Activated T-cell treated with anti-CD3 and anti-CD28 coated beads, Interleukin-2, amount 50 U/mL, for 1 hour (primary cell): ENCODE measurements around the gene TM2D3.

Experiments
- DNase-seq: peaks from one replicate; pipeline ENCODE4 v3.0.0-alpha.2; 2020

Gene TM2D3

GRCh38 chr15:101652098-101652785 lies at the start of gene TM2D3:
TSS of gene TM2D3 (minus strand) at chr15:101652381. CDS start at chr15:101652361, 20 bp downstream.
- peak; percentile 97 for DNase-seq

- no peak for DNase-seq
These were observed 46.1 kb upstream of the TM2D3 start for GRCh38 chr15:101698314-101698713.

GRCh38 chr15:101697488-101697887 lies 45.3 kb upstream of the TM2D3 start:
- no peak for DNase-seq

- no peak for DNase-seq
These were observed 44.6 kb upstream of the TM2D3 start for GRCh38 chr15:101696829-101697228.

GRCh38 chr15:101694261-101694660 lies 42.1 kb upstream of the TM2D3 start:
- no peak for DNase-seq

GRCh38 chr15:101692801-101693598 lies 40.8 kb upstream of the TM2D3 start:
- no peak for DNase-seq

- no peak for DNase-seq
These were observed 37.7 kb upstream of the TM2D3 start for GRCh38 chr15:101689901-101690300.

- no peak for DNase-seq
These were observed 34.5 kb upstream of the TM2D3 start for GRCh38 chr15:101686718-101687117.

GRCh38 chr15:101684877-101685276 lies 32.7 kb upstream of the TM2D3 start:
- DNase-seq, result no peak

- DNase-seq, result no peak
These were observed 32.2 kb upstream of the TM2D3 start for GRCh38 chr15:101684384-101684783.

GRCh38 chr15:101679806-101680205 lies 27.6 kb upstream of the TM2D3 start:
- DNase-seq, result no peak

- no peak for DNase-seq
These were observed 24.7 kb upstream of the TM2D3 start for GRCh38 chr15:101676921-101677329.

- DNase-seq, result no peak
These were observed 23.8 kb upstream of the TM2D3 start for GRCh38 chr15:101675796-101676582.

- no peak for DNase-seq
These were observed 22.8 kb upstream of the TM2D3 start for GRCh38 chr15:101675015-101675414.

GRCh38 chr15:101672298-101672697 lies 20.1 kb upstream of the TM2D3 start:
- DNase-seq, result no peak

- DNase-seq, result no peak
These were observed 17.6 kb upstream of the TM2D3 start for GRCh38 chr15:101669744-101670143.

GRCh38 chr15:101667881-101668280 lies 15.7 kb upstream of the TM2D3 start:
- DNase-seq, result no peak

- DNase-seq, result no peak
These were observed 12.2 kb upstream of the TM2D3 start for GRCh38 chr15:101664303-101664913.

GRCh38 chr15:101662203-101662602 lies 10.0 kb upstream of the TM2D3 start:
- DNase-seq, result no peak

- DNase-seq, result no peak
These were observed 7.8 kb upstream of the TM2D3 start for GRCh38 chr15:101660005-101660404.

- no peak for DNase-seq
These were observed 6.0 kb upstream of the TM2D3 start for GRCh38 chr15:101657968-101658784.

GRCh38 chr15:101657171-101657570 lies 5.0 kb upstream of the TM2D3 start:
- DNase-seq, result no peak
